DMS114 treated with DMSO at 0.1 percent for 48 hours (cell line): ENCODE data around the gene MISP3.

Source experiments
- DNase-seq: peaks from one replicate; lab custom pipeline; 2025; ENCODE audit not compliant: unreplicated experiment; lab: John Stamatoyannopoulos, UW

The MISP3 gene

GRCh38 chr19:14119146-14119545 is 46.6 kb downstream of the MISP3 start:
- no peak for DNase-seq

- no peak for DNase-seq
Observed at GRCh38 chr19:14119644-14120496, 47.3 kb downstream of the MISP3 start.

GRCh38 chr19:14120497-14120780 is 47.9 kb downstream of the MISP3 start:
- no peak for DNase-seq

GRCh38 chr19:14122924-14123323 is 50.3 kb downstream of the MISP3 start:
- DNase-seq = no peak
